Right atrium auricular region (tissue), 2 donors: ENCODE measurements around the gene TMEM245. TPM values are rescaled to one million over a fixed set of nuclear protein-coding genes. Genes with fewer than 3 reads are reported as not detected.

Experiments used
- DNase-seq: peaks from one replicate; pipeline ENCODE4 v3.0.0-alpha.2; 2019; ENCODE audit warnings: low spot score
- H3K27ac ChIP-seq, 2 donors: fragments of 200-600 bp; sonication (generic); 1 replicate in 1 of 2; 2 replicates in 1 of 2; pipeline ENCODE4 v1.5.1; 2016 to 2019
- H3K27me3 ChIP-seq, 2 donors: fragments of 200-600 bp; sonication (generic); one replicate each; pipeline versions ENCODE4 v1.5.1 to v1.6.0; 2017 to 2019
- H3K36me3 ChIP-seq: fragments of 200-600 bp; sonication (generic); one replicate; pipeline ENCODE4 v1.5.1; 2016
- H3K4me1 ChIP-seq, 2 donors: fragments of 200-600 bp; sonication (generic); one replicate each; pipeline versions ENCODE4 v1.5.1 to v1.6.0; 2017 to 2019
- H3K4me3 ChIP-seq, 2 donors: fragments of 200-600 bp; sonication (generic); 1 replicate in 1 of 2; 2 replicates in 1 of 2; pipeline ENCODE4 v1.5.1; 2017 to 2019; ENCODE audit warnings: mild to moderate bottlenecking in 1 of 2, moderate library complexity in 1 of 2
- H3K9me3 ChIP-seq, 2 donors: fragments of 200-600 bp; sonication (generic); one replicate each; pipeline ENCODE4 v1.5.1; 2019
- CTCF ChIP-seq, 2 donors: fragments of 200-600 bp; sonication (generic); IDR thresholded peaks; one replicate each; pipeline ENCODE4 v1.5.1; 2019; ENCODE audit warnings: antibody characterized with exemption in 2 of 2
- total RNA-seq, 2 donors: library from RNA; depleted of rRNA; stranded (reverse); fragments of >200 nt; gene quantifications; one replicate each; pipeline ENCODE4 v1.1.0, GENCODE V29; 2016

The TMEM245 gene
- total RNA-seq, 2 donors from 2014 or later, result 89.0 to 95.1 TPM

GRCh38 chr9:109027176-109027575 is 92.6 kb downstream of the TMEM245 start:
- TF ChIP-seq CTCF (IDR thresholded peaks at IDR 0.05), result no peak
- Histone ChIP-seq H3K4me1 (peaks cover 0 to 37% of the 10 kb centered on the region in 2 donors), H3K36me3 (peaks cover 3% of the 10 kb centered on the region), H3K27me3 (no peaks in the 10 kb centered on the region), H3K9me3 (no peaks in the 10 kb centered on the region), H3K4me3 (no peak overlapping the region), H3K27ac (peak overlapping the region; percentile 1 to 14)
- no peak for DNase-seq

GRCh38 chr9:109026306-109026705 is 93.4 kb downstream of the TMEM245 start:
- no peaks in the 10 kb centered on the region for H3K27me3 ChIP-seq
- H3K27ac ChIP-seq, result no peak overlapping the region
- H3K9me3 ChIP-seq, result no peaks in the 10 kb centered on the region
- H3K36me3 ChIP-seq, result peaks cover under 1% of the 10 kb centered on the region
- DNase-seq, result no peak
- H3K4me1 ChIP-seq, result peaks cover 0 to 38% of the 10 kb centered on the region in 2 donors
- H3K4me3 ChIP-seq, result no peak overlapping the region
- TF ChIP-seq CTCF (IDR thresholded peaks at IDR 0.05), result no peak

GRCh38 chr9:109022873-109023272 is 96.9 kb downstream of the TMEM245 start:
- no peaks in the 10 kb centered on the region for H3K9me3 ChIP-seq
- no peak overlapping the region for H3K4me3 ChIP-seq
- peaks cover 9% of the 10 kb centered on the region for H3K36me3 ChIP-seq
- peaks cover 0 to 53% of the 10 kb centered on the region in 2 donors for H3K4me1 ChIP-seq
- no peaks in the 10 kb centered on the region for H3K27me3 ChIP-seq
- TF ChIP-seq CTCF (IDR thresholded peaks at IDR 0.05), result no peak
- H3K27ac ChIP-seq, result peak overlapping the region in 1 of 2 donors; percentile 52
- no peak for DNase-seq

- no peak for TF ChIP-seq CTCF (IDR thresholded peaks at IDR 0.05)
- Histone ChIP-seq H3K9me3 (no peaks in the 10 kb centered on the region), H3K36me3 (peaks cover 9% of the 10 kb centered on the region), H3K27me3 (no peaks in the 10 kb centered on the region), H3K4me3 (no peak overlapping the region), H3K4me1 (peaks cover 0 to 47% of the 10 kb centered on the region in 2 donors), H3K27ac (peak overlapping the region in 1 of 2 donors; percentile 52)
- DNase-seq, result no peak
Observed at GRCh38 chr9:109020581-109021511, 98.9 kb downstream of the TMEM245 start.

- Histone ChIP-seq H3K4me1 (peaks cover 0 to 47% of the 10 kb centered on the region in 2 donors), H3K36me3 (peaks cover 9% of the 10 kb centered on the region), H3K27me3 (no peaks in the 10 kb centered on the region), H3K27ac (no peak overlapping the region), H3K4me3 (no peak overlapping the region), H3K9me3 (no peaks in the 10 kb centered on the region)
- no peak for DNase-seq
- no peak for TF ChIP-seq CTCF (IDR thresholded peaks at IDR 0.05)
Observed at GRCh38 chr9:109020113-109020512, 99.6 kb downstream of the TMEM245 start.
